ENCODE measurements around the gene MYO7A.

Gene MYO7A

GRCh38 chr11:77147036-77147315 lies 18.9 kb downstream of the MYO7A start:
- TF ChIP-seq CTCF (IDR thresholded peaks at IDR 0.05; ENCODE audit: low read depth, low read length, poor library complexity, severe bottlenecking) (no peak), EZH2phosphoT487 (IDR thresholded peaks at IDR 0.05; ENCODE audit: borderline replicate concordance, low read length) (no peak)
- Histone ChIP-seq H3K4me3 (ENCODE audit: low read length) (no peak overlapping the region), H3F3A (ENCODE audit: control insufficient read depth, insufficient read depth) (no peaks in the 10 kb centered on the region)

GRCh38 chr11:77147668-77148321 lies 19.7 kb downstream of the MYO7A start:
- H3K4me1 ChIP-seq (ENCODE audit: control insufficient read depth, low read length) = no peaks in the 10 kb centered on the region
- no peak overlapping the region for H3K4me3 ChIP-seq (ENCODE audit: low read length)
- H3K27me3 ChIP-seq (ENCODE audit: control insufficient read depth, low read length) = peaks cover 10% of the 10 kb centered on the region
- no peaks in the 10 kb centered on the region for H3K36me3 ChIP-seq (ENCODE audit: control insufficient read depth, low read length)
- no peaks in the 10 kb centered on the region for H4K20me1 ChIP-seq (ENCODE audit: control insufficient read depth, insufficient read depth, low read depth, low read length)
- no peaks in the 10 kb centered on the region for H3K9me2 ChIP-seq (replicated peaks; ENCODE audit: control insufficient read depth, low read length)
- no peak overlapping the region for H3K27ac ChIP-seq (ENCODE audit: low read depth, low read length)
- no peak for TF ChIP-seq CTCF (IDR thresholded peaks at IDR 0.05; ENCODE audit: low read depth, low read length, poor library complexity, severe bottlenecking)
- TF ChIP-seq EZH2phosphoT487 (IDR thresholded peaks at IDR 0.05; ENCODE audit: borderline replicate concordance, low read length) = no peak
- no peak overlapping the region for H3K4me2 ChIP-seq (ENCODE audit: low read length)
- no peaks in the 10 kb centered on the region for H3F3A ChIP-seq (ENCODE audit: control insufficient read depth, insufficient read depth)
- H3K79me2 ChIP-seq (ENCODE audit: control insufficient read depth, low read length) = no peaks in the 10 kb centered on the region
- H3K9me3 ChIP-seq (ENCODE audit: control insufficient read depth, insufficient read depth, low read length) = no peaks in the 10 kb centered on the region

More at GRCh38 chr11:77147036-77147315, 18.9 kb downstream of the MYO7A start:
- no peak overlapping the region for H3K27ac ChIP-seq (ENCODE audit: low read depth, low read length)
- no peaks in the 10 kb centered on the region for H3K79me2 ChIP-seq (ENCODE audit: control insufficient read depth, low read length)
- H3K9me2 ChIP-seq (replicated peaks; ENCODE audit: control insufficient read depth, low read length) = no peaks in the 10 kb centered on the region
- H3K4me1 ChIP-seq (ENCODE audit: control insufficient read depth, low read length) = no peaks in the 10 kb centered on the region
- H4K20me1 ChIP-seq (ENCODE audit: control insufficient read depth, insufficient read depth, low read depth, low read length) = no peaks in the 10 kb centered on the region
- peaks cover 10% of the 10 kb centered on the region for H3K27me3 ChIP-seq (ENCODE audit: control insufficient read depth, low read length)
- H3K4me2 ChIP-seq (ENCODE audit: low read length) = no peak overlapping the region
- H3K9me3 ChIP-seq (ENCODE audit: control insufficient read depth, insufficient read depth, low read length) = no peaks in the 10 kb centered on the region
- no peaks in the 10 kb centered on the region for H3K36me3 ChIP-seq (ENCODE audit: control insufficient read depth, low read length)

GRCh38 chr11:77148963-77149715 lies 21.1 kb downstream of the MYO7A start:
- Histone ChIP-seq H3K9me3 (ENCODE audit: control insufficient read depth, insufficient read depth, low read length) (no peaks in the 10 kb centered on the region), H4K20me1 (ENCODE audit: control insufficient read depth, insufficient read depth, low read depth, low read length) (no peaks in the 10 kb centered on the region), H3K4me3 (ENCODE audit: low read length) (no peak overlapping the region), H3F3A (ENCODE audit: control insufficient read depth, insufficient read depth) (no peaks in the 10 kb centered on the region), H3K27me3 (ENCODE audit: control insufficient read depth, low read length) (peaks cover 10% of the 10 kb centered on the region), H3K4me1 (ENCODE audit: control insufficient read depth, low read length) (no peaks in the 10 kb centered on the region), H3K4me2 (ENCODE audit: low read length) (no peak overlapping the region), H3K79me2 (ENCODE audit: control insufficient read depth, low read length) (no peaks in the 10 kb centered on the region), H3K9me2 (replicated peaks; ENCODE audit: control insufficient read depth, low read length) (no peaks in the 10 kb centered on the region), H3K36me3 (ENCODE audit: control insufficient read depth, low read length) (no peaks in the 10 kb centered on the region), H3K27ac (ENCODE audit: low read depth, low read length) (no peak overlapping the region)
- TF ChIP-seq CTCF (IDR thresholded peaks at IDR 0.05; ENCODE audit: low read depth, low read length, poor library complexity, severe bottlenecking) = no peak
- TF ChIP-seq EZH2phosphoT487 (IDR thresholded peaks at IDR 0.05; ENCODE audit: borderline replicate concordance, low read length) = no peak
